ENCODE data around the gene MCC. TPM values are rescaled to one million over a fixed set of nuclear protein-coding genes. Genes with fewer than 3 reads are reported as not detected.

MCC gene
- total RNA-seq, 2 experiments from 2014 or later, result 0.25 TPM; not detected in 1

- CTCF ChIA-PET (ENCODE audit: unreplicated experiment), result no interaction called here
- intact Hi-C loops (cut with micrococcal nuclease; ENCODE audit: unreplicated experiment), result no loop called here
- BruUV-seq (replicated peaks), result no TSS peak
Measured at GRCh38 chr5:113434889-113435288, 53.4 kb downstream of the MCC start, which contains the start of gene TSSK1B. TSS of gene TSSK1B (minus strand) at chr5:113434989. CDS start at chr5:113434839, 150 bp downstream.

GRCh38 chr5:113433862-113434612 is 54.2 kb downstream of the MCC start:
- intact Hi-C loops (cut with micrococcal nuclease; ENCODE audit: unreplicated experiment), result no loop called here
- no peak overlapping the region for H2AFZ ChIP-seq (ENCODE audit: low read length)
- no peaks in the 10 kb centered on the region for H3K9me2 ChIP-seq (ENCODE audit: insufficient read depth, low read length)
- TF ChIP-seq CTCF (conservative IDR thresholded peaks at IDR 0.05; ENCODE audit: low read length) (no peak), EZH2phosphoT487 (IDR thresholded peaks at IDR 0.05; ENCODE audit: borderline replicate concordance, low read depth, low read length) (no peak)
- no peaks in the 10 kb centered on the region for H3K9me3 ChIP-seq (ENCODE audit: low read length)
- no peaks in the 10 kb centered on the region for H3K4me1 ChIP-seq (ENCODE audit: insufficient read depth, low read length, poor library complexity, severe bottlenecking)
- POLR2A ChIA-PET, result no interaction called here
- CTCF ChIA-PET (ENCODE audit: unreplicated experiment), result no interaction called here
- no peak overlapping the region for H3K27ac ChIP-seq (ENCODE audit: low read depth, low read length, poor library complexity, severe bottlenecking)
- H4K20me1 ChIP-seq (ENCODE audit: insufficient read depth, low read length), result no peaks in the 10 kb centered on the region
- DNase-seq (ENCODE audit: low spot score), result no peak
- H3K36me3 ChIP-seq (ENCODE audit: insufficient read depth, low read length), result no peaks in the 10 kb centered on the region
- no peak overlapping the region for H3K4me3 ChIP-seq (ENCODE audit: low read depth, low read length, poor library complexity, severe bottlenecking)
- no peaks in the 10 kb centered on the region for H3K79me2 ChIP-seq (ENCODE audit: insufficient read depth, low read depth, low read length)
- no peak overlapping the region for H3K4me2 ChIP-seq (ENCODE audit: low read length)
- BruUV-seq (replicated peaks), result no TSS peak

More at GRCh38 chr5:113434889-113435288, 53.4 kb downstream of the MCC start, which contains the start of gene TSSK1B:
- no peaks in the 10 kb centered on the region for H3K79me2 ChIP-seq (ENCODE audit: insufficient read depth, low read depth, low read length)
- H3K9me3 ChIP-seq (ENCODE audit: low read length), result no peaks in the 10 kb centered on the region
- no peak within 1 kb of the TSS for H3K4me2 ChIP-seq (ENCODE audit: low read length)
- no peaks in the 10 kb centered on the region for H3K9me2 ChIP-seq (ENCODE audit: insufficient read depth, low read length)
- no peaks in the 10 kb centered on the region for H3K4me1 ChIP-seq (ENCODE audit: insufficient read depth, low read length, poor library complexity, severe bottlenecking)
- H3K4me3 ChIP-seq (ENCODE audit: low read depth, low read length, poor library complexity, severe bottlenecking), result no peak within 1 kb of the TSS
- H4K20me1 ChIP-seq (ENCODE audit: insufficient read depth, low read length), result no peaks in the 10 kb centered on the region
- DNase-seq (ENCODE audit: low spot score), result no peak
- no peaks in the 10 kb centered on the region for H3K36me3 ChIP-seq (ENCODE audit: insufficient read depth, low read length)
- no peak within 1 kb of the TSS for H2AFZ ChIP-seq (ENCODE audit: low read length)
- TF ChIP-seq EZH2phosphoT487 (IDR thresholded peaks at IDR 0.05; ENCODE audit: borderline replicate concordance, low read depth, low read length), result no peak
- no peak within 1 kb of the TSS for H3K27ac ChIP-seq (ENCODE audit: low read depth, low read length, poor library complexity, severe bottlenecking)
- POLR2A ChIA-PET, result no interaction called here

- no peak overlapping the region for H3K27ac ChIP-seq (ENCODE audit: low read depth, low read length, poor library complexity, severe bottlenecking)
- POLR2A ChIA-PET, result interaction anchor here (0.7 to 1.2 kb wide), 2 partner anchors 13 to 18 kb away, joined by 3 to 6 read pairs; no protein-coding TSS in a partner anchor
- CTCF ChIA-PET (ENCODE audit: unreplicated experiment), result no interaction called here
- H3K9me3 ChIP-seq (ENCODE audit: low read length), result no peaks in the 10 kb centered on the region
- no peaks in the 10 kb centered on the region for H3K4me1 ChIP-seq (ENCODE audit: insufficient read depth, low read length, poor library complexity, severe bottlenecking)
- intact Hi-C loops (cut with micrococcal nuclease; ENCODE audit: unreplicated experiment), result no loop called here
- TF ChIP-seq CTCF (conservative IDR thresholded peaks at IDR 0.05; ENCODE audit: low read length), result no peak
- no TSS peak for BruUV-seq (replicated peaks)
- DNase-seq (ENCODE audit: low spot score), result no peak
- no peak overlapping the region for H3K4me3 ChIP-seq (ENCODE audit: low read depth, low read length, poor library complexity, severe bottlenecking)
- no peaks in the 10 kb centered on the region for H3K79me2 ChIP-seq (ENCODE audit: insufficient read depth, low read depth, low read length)
- H2AFZ ChIP-seq (ENCODE audit: low read length), result no peak overlapping the region
- H3K36me3 ChIP-seq (ENCODE audit: insufficient read depth, low read length), result no peaks in the 10 kb centered on the region
- H3K4me2 ChIP-seq (ENCODE audit: low read length), result no peak overlapping the region
- H3K9me2 ChIP-seq (ENCODE audit: insufficient read depth, low read length), result no peaks in the 10 kb centered on the region
- H4K20me1 ChIP-seq (ENCODE audit: insufficient read depth, low read length), result no peaks in the 10 kb centered on the region
Measured at GRCh38 chr5:113433071-113433470, 55.2 kb downstream of the MCC start.
